Astrocyte (in vitro differentiated cells and primary cell): ENCODE data around the gene CTTN. TPM values are rescaled to one million over a fixed set of nuclear protein-coding genes. Genes with fewer than 3 reads are reported as not detected.

Experiments used
- DNase-seq: peaks from one replicate; pipeline ENCODE4 v3.0.0-alpha.2; 2010; ENCODE audit warnings: low read depth
- FAIRE-seq: peaks from 2 replicates; lab custom pipeline; 2011; peaks lifted over from hg19 to GRCh38; lab: Jason Lieb, UNC
- H2AFZ ChIP-seq: 2 replicates; pipeline ENCODE4 v1.6.0; 2012; ENCODE audit warnings: low read depth, low read length, inconsistent platforms
- H3K27ac ChIP-seq: 2 replicates; pipeline ENCODE4 v1.5.1; 2011; ENCODE audit warnings: low read depth, low read length, inconsistent platforms
- H3K27me3 ChIP-seq: 2 replicates; pipeline ENCODE4 v1.6.0; 2011; ENCODE audit warnings: low read length, inconsistent platforms; ENCODE audit not compliant: insufficient read depth
- H3K36me3 ChIP-seq: 2 replicates; pipeline ENCODE4 v1.5.1; 2011; ENCODE audit warnings: low read length, inconsistent platforms; ENCODE audit not compliant: insufficient read depth
- H3K4me1 ChIP-seq: 2 replicates; pipeline ENCODE4 v1.5.1; 2011; ENCODE audit warnings: low read length, inconsistent platforms; ENCODE audit not compliant: insufficient read depth
- H3K4me2 ChIP-seq: 2 replicates; pipeline ENCODE4 v1.6.0; 2012; ENCODE audit warnings: low read length, inconsistent platforms
- H3K4me3 ChIP-seq: 2 replicates; pipeline ENCODE4 v1.5.1; 2011; ENCODE audit warnings: low read depth, mild to moderate bottlenecking, low read length, inconsistent platforms; ENCODE audit not compliant: insufficient read depth
- H3K79me2 ChIP-seq: 2 replicates; pipeline ENCODE4 v1.6.0; 2012; ENCODE audit warnings: mild to moderate bottlenecking, low read length, inconsistent platforms; ENCODE audit not compliant: insufficient read depth
- H3K9ac ChIP-seq: 2 replicates; pipeline ENCODE4 v1.6.0; 2012; ENCODE audit warnings: mild to moderate bottlenecking, low read length, inconsistent platforms
- H3K9me3 ChIP-seq: 2 replicates; pipeline ENCODE4 v1.5.1; 2012; ENCODE audit warnings: low read depth, mild to moderate bottlenecking, low read length, inconsistent platforms; ENCODE audit not compliant: insufficient read depth
- H4K20me1 ChIP-seq: 2 replicates; pipeline ENCODE4 v1.6.0; 2012; ENCODE audit warnings: low read length, inconsistent platforms; ENCODE audit not compliant: insufficient read depth
- H3K27ac Mint-ChIP-seq: one replicate; pipeline ENCODE4 v1.8.0; 2021; ENCODE audit warnings: mild to moderate bottlenecking, mixed read lengths; ENCODE audit not compliant: unreplicated experiment
- H3K27me3 Mint-ChIP-seq: one replicate; pipeline ENCODE4 v1.8.0; 2021; ENCODE audit warnings: low read depth, mixed read lengths; ENCODE audit not compliant: unreplicated experiment
- H3K36me3 Mint-ChIP-seq: one replicate; pipeline ENCODE4 v1.8.0; 2021; ENCODE audit warnings: low read depth, mixed read lengths; ENCODE audit not compliant: unreplicated experiment
- H3K4me1 Mint-ChIP-seq: one replicate; pipeline ENCODE4 v1.8.0; 2021; ENCODE audit warnings: low read depth, mixed read lengths; ENCODE audit not compliant: unreplicated experiment
- H3K4me3 Mint-ChIP-seq: one replicate; pipeline ENCODE4 v1.8.0; 2021; ENCODE audit warnings: mild to moderate bottlenecking, moderate library complexity, mixed read lengths; ENCODE audit not compliant: unreplicated experiment
- H3K9me3 Mint-ChIP-seq: one replicate; pipeline ENCODE4 v1.8.0; 2021; ENCODE audit warnings: mild to moderate bottlenecking, mixed read lengths; ENCODE audit not compliant: unreplicated experiment
- CTCF ChIP-seq: IDR thresholded peaks from 2 replicates; pipeline ENCODE4 v1.5.1; 2011; ENCODE audit warnings: low read depth, mild to moderate bottlenecking, inconsistent platforms, low read length, moderate library complexity; ENCODE audit not compliant: insufficient read depth
- EZH2 ChIP-seq: IDR thresholded peaks from 2 replicates; pipeline ENCODE4 v1.6.1; 2012; ENCODE audit warnings: mild to moderate bottlenecking, low read length, inconsistent platforms; ENCODE audit not compliant: insufficient read depth
- total RNA-seq: library from RNA; stranded (reverse); gene quantifications from 2 replicates; pipeline ENCODE4 v1.2.1, GENCODE V29; 2021

The CTTN gene
- total RNA-seq, 1 donor from 2014 or later, result 344 TPM

GRCh38 chr11:70402685-70403084 is 4.4 kb downstream of the CTTN start:
- no peak overlapping the region for H3K4me3 Mint-ChIP-seq
- no peak overlapping the region for H3K27ac ChIP-seq
- peak overlapping the region; percentile 12 for H3K9ac ChIP-seq
- no peaks in the 10 kb centered on the region for H3K9me3 Mint-ChIP-seq
- peaks cover 23% of the 10 kb centered on the region for H3K36me3 ChIP-seq
- no peak for FAIRE-seq
- no peak overlapping the region for H3K4me2 ChIP-seq
- no peak overlapping the region for H3K4me3 ChIP-seq
- no peaks in the 10 kb centered on the region for H3K27me3 Mint-ChIP-seq
- H3K9me3 ChIP-seq, result no peaks in the 10 kb centered on the region
- H4K20me1 ChIP-seq, result peaks cover 81% of the 10 kb centered on the region
- no peak overlapping the region for H2AFZ ChIP-seq
- peaks cover 98% of the 10 kb centered on the region for H3K79me2 ChIP-seq
- TF ChIP-seq EZH2 (no peak), CTCF (no peak)
- peaks cover 17% of the 10 kb centered on the region for H3K4me1 ChIP-seq
- H3K4me1 Mint-ChIP-seq, result peaks cover 24% of the 10 kb centered on the region
- DNase-seq, result no peak
- H3K27me3 ChIP-seq, result no peaks in the 10 kb centered on the region
- no peak overlapping the region for H3K27ac Mint-ChIP-seq
- H3K36me3 Mint-ChIP-seq, result peaks cover 9% of the 10 kb centered on the region

GRCh38 chr11:70404244-70404643 is 5.9 kb downstream of the CTTN start:
- peaks cover 11% of the 10 kb centered on the region for H3K36me3 Mint-ChIP-seq
- no peak overlapping the region for H3K4me2 ChIP-seq
- no peak overlapping the region for H3K27ac ChIP-seq
- peaks cover 97% of the 10 kb centered on the region for H3K79me2 ChIP-seq
- no peaks in the 10 kb centered on the region for H3K9me3 ChIP-seq
- H3K4me3 ChIP-seq, result no peak overlapping the region
- no peak overlapping the region for H3K27ac Mint-ChIP-seq
- no peak for FAIRE-seq
- H3K36me3 ChIP-seq, result peaks cover 37% of the 10 kb centered on the region
- H3K27me3 Mint-ChIP-seq, result no peaks in the 10 kb centered on the region
- peaks cover 15% of the 10 kb centered on the region for H3K4me1 ChIP-seq
- DNase-seq, result no peak
- no peaks in the 10 kb centered on the region for H3K9me3 Mint-ChIP-seq
- TF ChIP-seq CTCF (no peak), EZH2 (no peak)
- H3K9ac ChIP-seq, result no peak overlapping the region
- no peaks in the 10 kb centered on the region for H3K27me3 ChIP-seq
- peaks cover 29% of the 10 kb centered on the region for H3K4me1 Mint-ChIP-seq
- no peak overlapping the region for H2AFZ ChIP-seq
- H3K4me3 Mint-ChIP-seq, result no peak overlapping the region
- H4K20me1 ChIP-seq, result peaks cover 95% of the 10 kb centered on the region

- FAIRE-seq (no peak), DNase-seq (no peak)
- Histone ChIP-seq H3K4me3 (no peak overlapping the region), H3K27me3 (no peaks in the 10 kb centered on the region), H3K79me2 (peaks cover 90% of the 10 kb centered on the region), H3K9me3 (no peaks in the 10 kb centered on the region), H3K36me3 (peaks cover 50% of the 10 kb centered on the region), H3K9ac (no peak overlapping the region), H3K4me2 (no peak overlapping the region), H3K27ac (no peak overlapping the region), H2AFZ (no peak overlapping the region), H3K4me1 (peaks cover 5% of the 10 kb centered on the region), H4K20me1 (peaks cover 97% of the 10 kb centered on the region)
- TF ChIP-seq CTCF (no peak), EZH2 (no peak)
- Mint-ChIP-seq H3K4me3 (no peak overlapping the region), H3K36me3 (peaks cover 11% of the 10 kb centered on the region), H3K9me3 (no peaks in the 10 kb centered on the region), H3K27ac (no peak overlapping the region), H3K27me3 (no peaks in the 10 kb centered on the region), H3K4me1 (peaks cover 24% of the 10 kb centered on the region)
These were observed 7.5 kb downstream of the CTTN start for GRCh38 chr11:70405679-70406395.
